ENCODE results near the gene MSLN. TPM values are rescaled to one million over a fixed set of nuclear protein-coding genes. Genes with fewer than 3 reads are reported as not detected.
"Not testable (repeated sequence)": the region's sequence is repeated elsewhere in the genome, so short reads cannot be mapped to it uniquely, and the experiment has no call there.

The MSLN gene
- total RNA-seq, 1 donor from 2014 or later = not detected

GRCh38 chr16:735982-736453 lies 24.5 kb upstream of the MSLN start:
- Mint-ChIP-seq H3K27me3 (no peaks in the 10 kb centered on the region), H3K27ac (peak overlapping the region; percentile 80), H3K36me3 (ENCODE audit: low read depth) (peaks cover 27% of the 10 kb centered on the region), H3K4me3 (peak overlapping the region; percentile 63), H3K9me3 (no peaks in the 10 kb centered on the region), H3K4me1 (peaks cover 14% of the 10 kb centered on the region)
- DNase-seq = peak; percentile 76
- intact Hi-C loops (cut with micrococcal nuclease) = no loop called here

GRCh38 chr16:736936-737481 lies 23.5 kb upstream of the MSLN start:
- H3K9me3 Mint-ChIP-seq = no peaks in the 10 kb centered on the region
- H3K36me3 Mint-ChIP-seq (ENCODE audit: low read depth) = peaks cover 27% of the 10 kb centered on the region
- peaks cover 14% of the 10 kb centered on the region for H3K4me1 Mint-ChIP-seq
- H3K4me3 Mint-ChIP-seq = no peak overlapping the region
- intact Hi-C loops (cut with micrococcal nuclease) = no loop called here
- H3K27me3 Mint-ChIP-seq = no peaks in the 10 kb centered on the region
- H3K27ac Mint-ChIP-seq = no peak overlapping the region
- no peak for DNase-seq

DNA sequence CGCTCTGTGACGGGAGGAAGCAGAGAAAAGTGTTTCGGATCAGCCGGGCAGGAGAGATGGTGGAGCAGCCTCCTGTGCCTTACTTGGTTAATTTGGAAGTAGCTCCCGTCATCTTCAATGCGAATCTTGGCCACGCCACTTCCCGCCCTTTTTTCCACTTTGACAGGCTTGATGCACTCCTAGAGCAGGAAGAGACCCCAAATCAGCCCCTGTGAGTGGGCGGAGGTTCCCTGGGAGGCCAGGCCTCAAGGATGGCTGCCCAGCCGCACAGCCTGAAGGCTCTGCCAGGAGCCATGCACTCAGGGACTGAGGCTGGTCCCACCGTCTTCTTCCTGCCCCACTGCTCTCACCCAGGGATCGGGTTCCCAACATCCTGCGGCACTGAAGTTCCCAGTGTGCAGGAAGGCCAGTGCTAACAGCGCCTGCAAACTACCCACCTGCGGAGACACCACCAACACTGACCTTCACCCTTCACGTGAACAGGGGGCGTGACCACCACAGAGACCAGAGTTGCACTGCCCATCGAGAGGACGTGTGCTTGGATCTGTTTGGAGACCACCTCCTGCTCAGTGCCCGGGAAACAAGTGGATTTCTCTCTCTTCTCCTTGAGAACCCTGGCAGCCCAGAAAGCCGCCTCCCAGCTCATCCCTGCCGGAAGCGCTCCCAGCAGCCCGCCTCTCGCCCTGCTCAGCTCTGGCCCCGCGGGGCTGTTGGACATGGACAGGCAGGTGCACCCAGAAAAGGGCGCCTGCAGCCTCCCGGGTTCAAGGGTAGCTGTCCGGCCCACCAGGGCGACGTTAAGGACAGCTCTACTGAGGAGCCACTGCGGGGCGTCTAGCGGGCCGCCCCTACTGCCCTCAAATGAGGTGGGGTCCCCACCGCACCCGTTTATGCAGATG lies 20.7 kb upstream of the MSLN start:
- no peak for DNase-seq
- H3K27ac Mint-ChIP-seq = peak overlapping the region; percentile 41
- no peaks in the 10 kb centered on the region for H3K9me3 Mint-ChIP-seq
- H3K4me3 Mint-ChIP-seq = peak overlapping the region; percentile 85
- peaks cover 20% of the 10 kb centered on the region for H3K36me3 Mint-ChIP-seq (ENCODE audit: low read depth)
- H3K27me3 Mint-ChIP-seq = no peaks in the 10 kb centered on the region
- intact Hi-C loops (cut with micrococcal nuclease) = loop anchor here (2.0 to 5.0 kb wide), 2 partner anchors 47 to 569 kb away; partner anchors contain the start of genes CHTF18, RPUSD1 and UBE2I
- peaks cover 14% of the 10 kb centered on the region for H3K4me1 Mint-ChIP-seq

GRCh38 chr16:740459-740763 lies 20.1 kb upstream of the MSLN start:
- Mint-ChIP-seq H3K27me3 (no peaks in the 10 kb centered on the region), H3K27ac (peak overlapping the region; percentile 45), H3K4me1 (peaks cover 11% of the 10 kb centered on the region), H3K9me3 (no peaks in the 10 kb centered on the region), H3K4me3 (peak overlapping the region; percentile 85), H3K36me3 (ENCODE audit: low read depth) (peaks cover 18% of the 10 kb centered on the region)
- intact Hi-C loops (cut with micrococcal nuclease) = loop anchor here (2.0 to 5.0 kb wide), 2 partner anchors 47 to 568 kb away; partner anchors contain the start of genes CHTF18, RPUSD1 and UBE2I
- no peak for DNase-seq

- Mint-ChIP-seq H3K9me3 (no peaks in the 10 kb centered on the region), H3K4me3 (peak within 1 kb of the TSS; percentile 85), H3K27me3 (no peaks in the 10 kb centered on the region), H3K27ac (peak within 1 kb of the TSS; percentile 62), H3K36me3 (ENCODE audit: low read depth) (peaks cover 16% of the 10 kb centered on the region), H3K4me1 (peaks cover 9% of the 10 kb centered on the region)
- intact Hi-C loops (cut with micrococcal nuclease) = loop anchor here (1.0 to 5.0 kb wide), 3 partner anchors 26 to 568 kb away; partner anchors contain the start of genes CHTF18, METRN, RPUSD1 and UBE2I
- DNase-seq = peak; percentile 98
Measured at GRCh38 chr16:740764-741505, 19.6 kb upstream of the MSLN start, which contains the start of gene CIAO3. Gene CIAO3 (minus strand): TSS chr16:740997. CDS start chr16:740985, 12 bp downstream.

- H3K27me3 Mint-ChIP-seq = no peaks in the 10 kb centered on the region
- no peaks in the 10 kb centered on the region for H3K9me3 Mint-ChIP-seq
- no peak overlapping the region for H3K27ac Mint-ChIP-seq
- peaks cover 4% of the 10 kb centered on the region for H3K4me1 Mint-ChIP-seq
- peaks cover 9% of the 10 kb centered on the region for H3K36me3 Mint-ChIP-seq (ENCODE audit: low read depth)
- H3K4me3 Mint-ChIP-seq = peak overlapping the region; percentile 81
- DNase-seq = no peak
- intact Hi-C loops (cut with micrococcal nuclease) = loop anchor here (1.0 to 5.0 kb wide), 3 partner anchors 27 to 567 kb away; partner anchors contain the start of genes CHTF18, METRN, RPUSD1 and UBE2I
Measured at GRCh38 chr16:741986-742629, 18.4 kb upstream of the MSLN start.

GRCh38 chr16:742894-743293 lies 17.6 kb upstream of the MSLN start:
- H3K4me1 Mint-ChIP-seq; H3K27me3 Mint-ChIP-seq; H3K36me3 Mint-ChIP-seq (ENCODE audit: low read depth); H3K27ac Mint-ChIP-seq; H3K4me3 Mint-ChIP-seq; H3K9me3 Mint-ChIP-seq; DNase-seq: not testable (repeated sequence)
- intact Hi-C loops (cut with micrococcal nuclease) = loop anchor here (5.0 kb wide), 1 partner anchor 44 kb away; the partner anchor contains the start of genes CHTF18 and RPUSD1

DNA sequence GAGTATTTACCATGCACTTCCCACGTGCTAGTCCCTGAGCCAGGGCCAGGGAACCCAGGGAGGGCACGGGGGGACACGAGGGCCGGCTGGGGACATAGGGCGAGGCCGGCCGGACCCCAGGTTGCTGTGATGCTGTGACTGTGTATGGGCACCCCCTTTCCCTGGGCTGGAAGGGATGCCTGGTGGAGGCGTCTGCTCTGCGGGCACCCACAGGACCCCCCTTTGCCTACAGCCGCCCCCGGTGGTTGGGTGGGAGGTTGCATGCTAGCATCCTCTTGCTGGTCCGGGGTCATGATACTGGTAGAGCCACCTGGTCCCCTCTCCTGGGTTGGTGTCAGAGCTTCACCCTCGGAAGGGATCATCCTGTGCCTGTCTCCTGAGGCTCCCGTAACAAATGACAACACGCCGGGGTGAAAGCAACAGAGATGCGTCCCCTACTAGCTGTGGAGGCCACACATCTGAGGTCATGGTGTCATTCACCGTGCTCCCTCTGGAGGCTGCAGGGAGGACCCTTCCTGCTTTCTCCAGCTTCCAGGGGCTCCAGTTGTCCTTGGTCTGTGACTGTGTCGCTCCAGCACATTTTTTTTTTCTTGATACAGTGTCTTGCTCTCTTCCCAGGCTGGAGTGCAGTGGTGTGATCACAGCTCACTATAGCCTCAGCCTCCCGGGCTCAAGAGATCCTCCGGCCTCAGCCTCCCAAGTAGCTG lies 16.6 kb upstream of the MSLN start:
- Mint-ChIP-seq H3K36me3 (ENCODE audit: low read depth) (peaks cover 4% of the 10 kb centered on the region), H3K4me1 (no peaks in the 10 kb centered on the region), H3K27me3 (no peaks in the 10 kb centered on the region), H3K9me3 (no peaks in the 10 kb centered on the region), H3K27ac (no peak overlapping the region), H3K4me3 (no peak overlapping the region)
- intact Hi-C loops (cut with micrococcal nuclease) = loop anchor here (5.0 kb wide), 1 partner anchor 43 kb away; the partner anchor contains the start of genes CHTF18 and RPUSD1
- DNase-seq = no peak

DNA sequence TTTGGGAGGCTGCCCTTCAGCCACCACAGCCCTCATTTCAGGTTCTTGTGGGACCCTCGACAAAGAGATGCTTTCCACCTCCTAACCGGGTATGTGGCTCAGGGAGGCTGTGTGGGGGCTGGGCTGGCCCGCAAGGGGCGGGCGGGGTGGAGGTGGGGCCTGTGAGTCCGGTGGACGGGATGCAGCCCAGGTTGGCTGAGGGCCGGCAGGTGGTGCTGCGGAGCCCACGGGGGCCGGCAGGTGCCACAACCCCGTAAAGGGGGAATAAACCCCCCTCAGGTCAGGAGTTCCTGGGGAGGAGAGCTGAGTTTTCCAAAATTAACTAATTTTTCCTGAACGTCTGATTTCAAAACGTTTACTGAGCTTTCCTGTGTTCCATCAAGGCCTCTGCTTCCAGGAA lies 14.8 kb upstream of the MSLN start:
- H3K4me1 Mint-ChIP-seq = no peaks in the 10 kb centered on the region
- no peak overlapping the region for H3K4me3 Mint-ChIP-seq
- DNase-seq = no peak
- H3K27ac Mint-ChIP-seq = no peak overlapping the region
- intact Hi-C loops (cut with micrococcal nuclease) = no loop called here
- no peaks in the 10 kb centered on the region for H3K27me3 Mint-ChIP-seq
- no peaks in the 10 kb centered on the region for H3K36me3 Mint-ChIP-seq (ENCODE audit: low read depth)
- H3K9me3 Mint-ChIP-seq = no peaks in the 10 kb centered on the region

DNA sequence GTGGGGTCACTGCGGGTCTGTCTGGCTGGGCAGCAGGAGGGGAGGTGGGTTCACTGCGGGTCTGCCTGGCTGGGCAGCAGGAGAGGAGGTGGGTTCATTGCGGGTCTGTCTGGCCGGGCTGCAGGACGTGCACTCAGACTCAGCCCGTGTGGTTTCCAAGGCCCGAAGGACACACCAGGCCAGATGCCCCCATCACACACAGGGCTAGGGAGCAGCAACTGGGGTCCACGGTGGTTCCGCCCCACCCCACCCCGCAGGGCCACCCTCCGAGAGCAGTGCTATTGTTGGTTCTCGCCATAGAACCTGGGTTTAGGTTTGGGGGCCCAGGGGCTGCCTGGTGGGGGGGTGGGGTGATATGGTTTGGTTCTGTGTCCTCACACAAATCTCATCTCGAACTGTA lies 13.9 kb upstream of the MSLN start:
- Mint-ChIP-seq H3K27ac (no peak overlapping the region), H3K27me3 (no peaks in the 10 kb centered on the region), H3K9me3 (no peaks in the 10 kb centered on the region), H3K36me3 (ENCODE audit: low read depth) (no peaks in the 10 kb centered on the region), H3K4me3 (no peak overlapping the region), H3K4me1 (no peaks in the 10 kb centered on the region)
- intact Hi-C loops (cut with micrococcal nuclease) = no loop called here
- no peak for DNase-seq

DNA sequence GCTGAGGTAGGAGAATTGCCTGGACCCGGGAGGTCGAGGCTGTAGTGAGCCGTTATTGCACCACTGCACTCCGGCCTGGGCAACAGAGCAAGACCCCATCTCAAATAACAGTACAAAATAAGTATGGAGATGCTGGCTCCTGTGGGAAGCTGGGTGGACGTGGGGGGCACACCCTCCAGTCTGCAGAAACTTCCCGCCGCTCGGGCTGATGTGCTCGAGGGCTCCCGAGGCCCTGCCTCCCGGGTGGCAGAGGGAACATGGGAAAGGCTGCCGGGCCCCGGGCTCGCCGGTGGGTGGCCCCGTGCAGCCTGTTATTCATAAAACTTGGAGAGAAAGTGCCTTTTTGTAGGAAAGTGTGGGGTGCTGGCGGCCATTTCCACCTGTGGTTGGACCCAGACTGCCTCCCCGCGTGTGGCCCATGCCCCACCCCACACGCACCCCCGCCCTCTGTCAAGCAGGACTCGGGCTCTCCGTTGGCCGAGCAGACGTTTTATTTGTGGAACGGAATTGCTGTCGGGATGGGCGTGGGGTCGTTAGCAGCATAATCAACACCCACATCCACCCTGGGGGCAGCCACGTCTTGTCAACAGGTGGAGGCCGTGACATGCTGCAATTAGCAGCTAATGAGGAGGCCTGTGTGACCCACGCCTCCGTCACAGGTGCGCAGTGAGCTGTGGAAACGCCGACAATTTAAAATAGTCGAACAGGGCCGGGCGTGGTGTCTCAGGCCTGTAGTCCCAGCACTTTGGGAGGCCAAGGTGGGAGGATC lies 12.4 kb upstream of the MSLN start:
- DNase-seq = no peak
- H3K36me3 Mint-ChIP-seq (ENCODE audit: low read depth) = no peaks in the 10 kb centered on the region
- no peaks in the 10 kb centered on the region for H3K4me1 Mint-ChIP-seq
- H3K27ac Mint-ChIP-seq = no peak overlapping the region
- no peaks in the 10 kb centered on the region for H3K9me3 Mint-ChIP-seq
- intact Hi-C loops (cut with micrococcal nuclease) = no loop called here
- H3K4me3 Mint-ChIP-seq = no peak overlapping the region
- no peaks in the 10 kb centered on the region for H3K27me3 Mint-ChIP-seq

GRCh38 chr16:749010-749409 lies 11.5 kb upstream of the MSLN start:
- intact Hi-C loops (cut with micrococcal nuclease) = no loop called here
- no peaks in the 10 kb centered on the region for H3K36me3 Mint-ChIP-seq (ENCODE audit: low read depth)
- H3K27ac Mint-ChIP-seq = no peak overlapping the region
- no peaks in the 10 kb centered on the region for H3K4me1 Mint-ChIP-seq
- no peaks in the 10 kb centered on the region for H3K27me3 Mint-ChIP-seq
- no peak for DNase-seq
- no peaks in the 10 kb centered on the region for H3K9me3 Mint-ChIP-seq
- H3K4me3 Mint-ChIP-seq = no peak overlapping the region
